ENCODE results near the gene SLC43A2. TPM values are rescaled to one million over a fixed set of nuclear protein-coding genes. Genes with fewer than 3 reads are reported as not detected.

The SLC43A2 gene
- total RNA-seq, 2 donors from 2014 or later: 21.1 to 21.9 TPM

- Histone ChIP-seq H3K9me3 (no peaks in the 10 kb centered on the region), H3K36me3 (peaks cover 30% of the 10 kb centered on the region), H3K4me3 (no peak overlapping the region), H3K27me3 (replicated peaks; ENCODE audit: insufficient read depth) (no peaks in the 10 kb centered on the region), H3K4me1 (ENCODE audit: control insufficient read depth in 1 of 2, low read depth in 2 of 2) (peaks cover 0 to 6% of the 10 kb centered on the region in 2 donors), H3K27ac (no peak overlapping the region)
- no peak for TF ChIP-seq CTCF (IDR thresholded peaks at IDR 0.05)
- ATAC-seq (ENCODE audit: insufficient number of reproducible peaks, low FRiP score, low read depth) (no peak), DNase-seq (ENCODE audit: low spot score) (no peak)
Measured at GRCh38 chr17:1542316-1542715, 86.3 kb downstream of the SLC43A2 start.

GRCh38 chr17:1541367-1541904 is 87.2 kb downstream of the SLC43A2 start:
- no peak overlapping the region for H3K27ac ChIP-seq
- no peaks in the 10 kb centered on the region for H3K4me1 ChIP-seq (ENCODE audit: control insufficient read depth in 1 of 2, low read depth in 2 of 2)
- no peaks in the 10 kb centered on the region for H3K9me3 ChIP-seq
- H3K4me3 ChIP-seq: no peak overlapping the region
- H3K27me3 ChIP-seq (replicated peaks; ENCODE audit: insufficient read depth): no peaks in the 10 kb centered on the region
- DNase-seq (ENCODE audit: low spot score) (no peak), ATAC-seq (ENCODE audit: insufficient number of reproducible peaks, low FRiP score, low read depth) (no peak)
- TF ChIP-seq CTCF (IDR thresholded peaks at IDR 0.05): no peak
- peaks cover 30% of the 10 kb centered on the region for H3K36me3 ChIP-seq

- no peak overlapping the region for H3K4me3 ChIP-seq
- no peak for DNase-seq (ENCODE audit: low spot score)
- H3K36me3 ChIP-seq: peaks cover 35% of the 10 kb centered on the region
- no peak overlapping the region for H3K27ac ChIP-seq
- H3K27me3 ChIP-seq (replicated peaks; ENCODE audit: insufficient read depth): no peaks in the 10 kb centered on the region
- no peaks in the 10 kb centered on the region for H3K9me3 ChIP-seq
- ATAC-seq (ENCODE audit: insufficient number of reproducible peaks, low FRiP score, low read depth): no peak
- no peak for TF ChIP-seq CTCF (IDR thresholded peaks at IDR 0.05)
- H3K4me1 ChIP-seq (ENCODE audit: control insufficient read depth in 1 of 2, low read depth in 2 of 2): no peaks in the 10 kb centered on the region
Measured at GRCh38 chr17:1539811-1540210, 88.8 kb downstream of the SLC43A2 start.

- Histone ChIP-seq H3K4me3 (no peak overlapping the region), H3K36me3 (peaks cover 49% of the 10 kb centered on the region), H3K9me3 (no peaks in the 10 kb centered on the region), H3K27ac (no peak overlapping the region), H3K4me1 (ENCODE audit: control insufficient read depth in 1 of 2, low read depth in 2 of 2) (no peaks in the 10 kb centered on the region), H3K27me3 (replicated peaks; ENCODE audit: insufficient read depth) (no peaks in the 10 kb centered on the region)
- no peak for TF ChIP-seq CTCF (IDR thresholded peaks at IDR 0.05)
- no peak for DNase-seq (ENCODE audit: low spot score)
- ATAC-seq (ENCODE audit: insufficient number of reproducible peaks, low FRiP score, low read depth): no peak
Measured at GRCh38 chr17:1535737-1536136, 92.9 kb downstream of the SLC43A2 start.

- Histone ChIP-seq H3K4me3 (no peak overlapping the region), H3K27me3 (replicated peaks; ENCODE audit: insufficient read depth) (no peaks in the 10 kb centered on the region), H3K9me3 (no peaks in the 10 kb centered on the region), H3K4me1 (ENCODE audit: control insufficient read depth in 1 of 2, low read depth in 2 of 2) (no peaks in the 10 kb centered on the region), H3K27ac (no peak overlapping the region), H3K36me3 (peaks cover 41% of the 10 kb centered on the region)
- no peak for TF ChIP-seq CTCF (IDR thresholded peaks at IDR 0.05)
- ATAC-seq (ENCODE audit: insufficient number of reproducible peaks, low FRiP score, low read depth): no peak
- no peak for DNase-seq (ENCODE audit: low spot score)
Measured at GRCh38 chr17:1533661-1534325, 94.8 kb downstream of the SLC43A2 start.
